Fibroblast of lung (primary cell): Measurements from ENCODE around the gene SPOCK1.

Experiments used
- EZH2 ChIP-seq: IDR thresholded peaks from 2 replicates; pipeline ENCODE4 v1.5.1; 2012; ENCODE audit warnings: low read length, control low read depth, mild to moderate bottlenecking; ENCODE audit errors: missing control alignments
- TF ChIP-seq, protein P1 (sequence below), 2 donors: IDR thresholded peaks in 1 of 2; conservative IDR thresholded peaks in 1 of 2; 1 replicate in 1 of 2; 2 replicates in 1 of 2; pipeline ENCODE4 v1.5.1; 2011 to 2012; ENCODE audit warnings: low read length in 2 of 2, control low read depth in 1 of 2, inconsistent platforms in 1 of 2, low read depth in 1 of 2, mild to moderate bottlenecking in 1 of 2

DNA sequence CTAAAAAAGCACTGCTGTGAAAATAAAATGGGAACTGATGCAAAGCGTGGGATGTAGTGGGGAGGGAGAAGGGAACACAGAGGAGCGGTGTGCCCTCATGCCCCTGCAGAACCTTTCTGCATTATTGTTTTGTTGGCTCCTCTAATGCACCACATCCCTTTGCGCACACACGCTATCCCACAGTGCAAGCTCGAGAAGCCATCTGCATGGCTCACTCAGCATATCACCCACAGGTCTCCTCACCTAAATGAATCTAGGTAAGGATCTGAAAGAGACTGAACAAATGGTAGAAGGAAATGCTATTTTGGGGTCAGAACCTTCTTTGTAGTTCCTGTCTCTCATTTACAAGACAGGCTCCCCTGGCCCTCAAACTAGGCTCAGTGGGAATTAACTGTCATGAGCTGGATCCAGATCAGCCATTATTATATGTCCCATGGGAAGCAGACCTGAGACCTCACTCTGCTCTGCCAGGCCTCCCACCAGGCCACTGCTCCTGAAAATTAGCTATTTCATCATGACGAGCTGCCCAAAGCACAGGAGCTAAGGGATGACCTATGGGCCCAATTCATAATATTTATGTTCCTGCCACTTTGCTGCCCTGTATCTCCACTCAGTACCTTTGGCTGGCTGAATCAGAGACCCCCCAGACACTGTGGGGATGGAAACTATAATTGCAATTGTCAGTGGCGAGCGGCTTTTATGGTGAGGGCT is 169.4 kb downstream of the SPOCK1 start:
- TF ChIP-seq, protein P1, sequence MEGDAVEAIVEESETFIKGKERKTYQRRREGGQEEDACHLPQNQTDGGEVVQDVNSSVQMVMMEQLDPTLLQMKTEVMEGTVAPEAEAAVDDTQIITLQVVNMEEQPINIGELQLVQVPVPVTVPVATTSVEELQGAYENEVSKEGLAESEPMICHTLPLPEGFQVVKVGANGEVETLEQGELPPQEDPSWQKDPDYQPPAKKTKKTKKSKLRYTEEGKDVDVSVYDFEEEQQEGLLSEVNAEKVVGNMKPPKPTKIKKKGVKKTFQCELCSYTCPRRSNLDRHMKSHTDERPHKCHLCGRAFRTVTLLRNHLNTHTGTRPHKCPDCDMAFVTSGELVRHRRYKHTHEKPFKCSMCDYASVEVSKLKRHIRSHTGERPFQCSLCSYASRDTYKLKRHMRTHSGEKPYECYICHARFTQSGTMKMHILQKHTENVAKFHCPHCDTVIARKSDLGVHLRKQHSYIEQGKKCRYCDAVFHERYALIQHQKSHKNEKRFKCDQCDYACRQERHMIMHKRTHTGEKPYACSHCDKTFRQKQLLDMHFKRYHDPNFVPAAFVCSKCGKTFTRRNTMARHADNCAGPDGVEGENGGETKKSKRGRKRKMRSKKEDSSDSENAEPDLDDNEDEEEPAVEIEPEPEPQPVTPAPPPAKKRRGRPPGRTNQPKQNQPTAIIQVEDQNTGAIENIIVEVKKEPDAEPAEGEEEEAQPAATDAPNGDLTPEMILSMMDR (conservative IDR thresholded peaks at IDR 0.05 in 1 of 2, IDR thresholded peaks at IDR 0.05 in 1 of 2; ENCODE audit: low read depth in 1 of 2, low read length in 2 of 2), result no peak
- no peak for TF ChIP-seq EZH2
